WTC11 (cell line): Measurements from ENCODE around the gene NPAT. TPM values are rescaled to one million over a fixed set of nuclear protein-coding genes. Genes with fewer than 3 reads are reported as not detected.

ENCODE experiments used
- ATAC-seq: fragments of 200-7000 bp; cut with Tn5 transposase; 2 replicates; pipeline ENCODE4 v1.10.0; 2021; ENCODE audit warnings: mild to moderate bottlenecking, moderate library complexity
- CTCF ChIA-PET: fragments of 300-600 bp; sonication (Branson Sonifier 250); formaldehyde crosslinking; loops from one replicate; lab custom pipeline; 2021; ENCODE audit warnings: antibody characterized with exemption; lab: Charles Lee
- POLR2A ChIA-PET: fragments of 350-600 bp; sonication (Branson Sonifier 250); formaldehyde crosslinking; loops from one replicate; lab custom pipeline; 2021; ENCODE audit warnings: antibody characterized with exemption; lab: Charles Lee
- DNase-seq: peaks from one replicate; pipeline ENCODE4 v3.0.0; 2021; ENCODE audit warnings: low spot score
- H3K27ac Mint-ChIP-seq: 2 replicates; pipeline ENCODE4 v1.8.0; 2021; ENCODE audit warnings: mixed read lengths
- H3K27me3 Mint-ChIP-seq: 2 replicates; pipeline ENCODE4 v1.8.0; 2021; ENCODE audit warnings: low read depth, mild to moderate bottlenecking, moderate library complexity, mixed read lengths
- H3K36me3 Mint-ChIP-seq: 2 replicates; pipeline ENCODE4 v1.8.0; 2021; ENCODE audit warnings: mixed read lengths
- H3K4me1 Mint-ChIP-seq: 2 replicates; pipeline ENCODE4 v1.8.0; 2022; ENCODE audit warnings: mixed read lengths
- H3K4me3 Mint-ChIP-seq: 2 replicates; pipeline ENCODE4 v1.8.0; 2021; ENCODE audit warnings: mild to moderate bottlenecking, moderate library complexity, mixed read lengths
- H3K9me3 Mint-ChIP-seq: 2 replicates; pipeline ENCODE4 v1.8.0; 2021; ENCODE audit warnings: mixed read lengths
- AFF4 ChIP-seq: sonication (generic); formaldehyde crosslinking; IDR thresholded peaks from 2 replicates; pipeline ENCODE4 v1.8.1; 2023; ENCODE audit warnings: mild to moderate bottlenecking, missing genetic modification reagents, borderline replicate concordance
- ARID4B ChIP-seq: sonication (generic); formaldehyde crosslinking; IDR thresholded peaks from 2 replicates; pipeline ENCODE4 v1.8.0; 2023; ENCODE audit warnings: missing genetic modification reagents, mild to moderate bottlenecking, borderline replicate concordance
- ATF1 ChIP-seq: sonication (generic); formaldehyde crosslinking; IDR thresholded peaks from 2 replicates; pipeline ENCODE4 v1.8.1; 2023; ENCODE audit warnings: mild to moderate bottlenecking, moderate library complexity, missing genetic modification reagents
- CBFB ChIP-seq: sonication (generic); formaldehyde crosslinking; IDR thresholded peaks from 2 replicates; pipeline ENCODE4 v1.8.1; 2022; ENCODE audit warnings: mild to moderate bottlenecking, low read depth, missing genetic modification reagents
- CREB1 ChIP-seq: sonication (generic); formaldehyde crosslinking; IDR thresholded peaks from 2 replicates; pipeline ENCODE4 v1.8.0; 2023; ENCODE audit warnings: mild to moderate bottlenecking, missing genetic modification reagents
- GRHL2 ChIP-seq: fragments of 250-450 bp; sonication (Bioruptor Pico); IDR thresholded peaks from 2 replicates; pipeline ENCODE4 v1.8.0; 2022; ENCODE audit warnings: mild to moderate bottlenecking, moderate library complexity; ENCODE audit not compliant: insufficient replicate concordance, severe bottlenecking
- JAZF1 ChIP-seq: fragments of 250-450 bp; sonication (Bioruptor Pico); IDR thresholded peaks from 2 replicates; pipeline ENCODE4 v1.9.0; 2021; ENCODE audit warnings: moderate library complexity, mild to moderate bottlenecking, inconsistent platforms
- JUN ChIP-seq: sonication (generic); formaldehyde crosslinking; IDR thresholded peaks from 2 replicates; pipeline ENCODE4 v1.8.0; 2023; ENCODE audit warnings: mild to moderate bottlenecking, missing genetic modification reagents
- MLX ChIP-seq: sonication (generic); formaldehyde crosslinking; IDR thresholded peaks from 2 replicates; pipeline ENCODE4 v1.8.1; 2023; ENCODE audit warnings: mild to moderate bottlenecking, missing genetic modification reagents, moderate library complexity
- NFATC4 ChIP-seq: fragments of 250-450 bp; sonication (Bioruptor Pico); IDR thresholded peaks from 2 replicates; pipeline ENCODE4 v1.9.0; 2021; ENCODE audit warnings: mild to moderate bottlenecking
- NR1H2 ChIP-seq: sonication (generic); formaldehyde crosslinking; IDR thresholded peaks from 2 replicates; pipeline ENCODE4 v1.9.0; 2021; ENCODE audit warnings: mild to moderate bottlenecking, moderate library complexity, missing genetic modification reagents
- OVOL2 ChIP-seq: fragments of 250-450 bp; sonication (Bioruptor Pico); IDR thresholded peaks from 2 replicates; pipeline ENCODE4 v1.9.0; 2021; ENCODE audit warnings: mild to moderate bottlenecking, borderline replicate concordance
- PRRX2 ChIP-seq: fragments of 250-450 bp; sonication (Bioruptor Pico); IDR thresholded peaks from 2 replicates; pipeline ENCODE4 v1.8.0; 2021; ENCODE audit warnings: mild to moderate bottlenecking
- RORB ChIP-seq: fragments of 250-450 bp; sonication (Bioruptor Pico); IDR thresholded peaks from 2 replicates; pipeline ENCODE4 v1.9.0; 2021; ENCODE audit warnings: mild to moderate bottlenecking
- SMAD3 ChIP-seq: sonication (generic); formaldehyde crosslinking; IDR thresholded peaks from 2 replicates; pipeline ENCODE4 v1.8.0; 2022; ENCODE audit warnings: missing genetic modification reagents, mild to moderate bottlenecking, borderline replicate concordance
- SOX15 ChIP-seq: fragments of 250-450 bp; sonication (Bioruptor Pico); IDR thresholded peaks from 2 replicates; pipeline ENCODE4 v1.9.0; 2021; ENCODE audit warnings: mild to moderate bottlenecking
- TEAD1 ChIP-seq: sonication (generic); formaldehyde crosslinking; IDR thresholded peaks from 2 replicates; pipeline ENCODE4 v1.8.0; 2022; ENCODE audit warnings: mild to moderate bottlenecking, missing genetic modification reagents
- TEAD4 ChIP-seq: sonication (generic); formaldehyde crosslinking; IDR thresholded peaks from 2 replicates; pipeline ENCODE4 v1.8.0; 2022; ENCODE audit warnings: mild to moderate bottlenecking, missing genetic modification reagents
- ZBTB21 ChIP-seq: sonication (generic); formaldehyde crosslinking; IDR thresholded peaks from 2 replicates; pipeline ENCODE4 v1.8.1; 2023; ENCODE audit warnings: mild to moderate bottlenecking, missing genetic modification reagents, borderline replicate concordance
- ZNF121 ChIP-seq: sonication (generic); formaldehyde crosslinking; IDR thresholded peaks from 2 replicates; pipeline ENCODE4 v1.8.0; 2023; ENCODE audit warnings: missing genetic modification reagents
- ZNF263 ChIP-seq: sonication (generic); formaldehyde crosslinking; IDR thresholded peaks from 2 replicates; pipeline ENCODE4 v1.8.1; 2022; ENCODE audit warnings: low read depth, mild to moderate bottlenecking, moderate library complexity, missing genetic modification reagents
- ZNF416 ChIP-seq: fragments of 250-450 bp; sonication (Bioruptor Pico); IDR thresholded peaks from 2 replicates; pipeline ENCODE4 v1.9.0; 2021; ENCODE audit warnings: mild to moderate bottlenecking, inconsistent platforms
- ZNF671 ChIP-seq: fragments of 250-450 bp; sonication (Bioruptor Pico); IDR thresholded peaks from 2 replicates; pipeline ENCODE4 v1.8.0; 2021; ENCODE audit warnings: mild to moderate bottlenecking
- total RNA-seq: library from RNA; stranded (reverse); gene quantifications from 3 replicates; pipeline ENCODE4 v1.2.3, GENCODE V29; 2021
- TF ChIP-seq, protein P1 (sequence below): sonication (generic); formaldehyde crosslinking; IDR thresholded peaks from 2 replicates; pipeline ENCODE4 v1.8.0; 2022; ENCODE audit warnings: mild to moderate bottlenecking, missing genetic modification reagents
- TF ChIP-seq, protein P2 (sequence below): fragments of 200-600 bp; IDR thresholded peaks from 2 replicates; pipeline ENCODE4 v1.8.0; 2022; ENCODE audit warnings: antibody characterized with exemption
- TF ChIP-seq, protein P3 (sequence below): sonication (generic); formaldehyde crosslinking; IDR thresholded peaks from 2 replicates; pipeline ENCODE4 v1.8.1; 2022; ENCODE audit warnings: mild to moderate bottlenecking, missing genetic modification reagents, moderate library complexity, borderline replicate concordance

The NPAT gene
- total RNA-seq, 1 experiment from 2014 or later, result 17.2 TPM

DNA sequence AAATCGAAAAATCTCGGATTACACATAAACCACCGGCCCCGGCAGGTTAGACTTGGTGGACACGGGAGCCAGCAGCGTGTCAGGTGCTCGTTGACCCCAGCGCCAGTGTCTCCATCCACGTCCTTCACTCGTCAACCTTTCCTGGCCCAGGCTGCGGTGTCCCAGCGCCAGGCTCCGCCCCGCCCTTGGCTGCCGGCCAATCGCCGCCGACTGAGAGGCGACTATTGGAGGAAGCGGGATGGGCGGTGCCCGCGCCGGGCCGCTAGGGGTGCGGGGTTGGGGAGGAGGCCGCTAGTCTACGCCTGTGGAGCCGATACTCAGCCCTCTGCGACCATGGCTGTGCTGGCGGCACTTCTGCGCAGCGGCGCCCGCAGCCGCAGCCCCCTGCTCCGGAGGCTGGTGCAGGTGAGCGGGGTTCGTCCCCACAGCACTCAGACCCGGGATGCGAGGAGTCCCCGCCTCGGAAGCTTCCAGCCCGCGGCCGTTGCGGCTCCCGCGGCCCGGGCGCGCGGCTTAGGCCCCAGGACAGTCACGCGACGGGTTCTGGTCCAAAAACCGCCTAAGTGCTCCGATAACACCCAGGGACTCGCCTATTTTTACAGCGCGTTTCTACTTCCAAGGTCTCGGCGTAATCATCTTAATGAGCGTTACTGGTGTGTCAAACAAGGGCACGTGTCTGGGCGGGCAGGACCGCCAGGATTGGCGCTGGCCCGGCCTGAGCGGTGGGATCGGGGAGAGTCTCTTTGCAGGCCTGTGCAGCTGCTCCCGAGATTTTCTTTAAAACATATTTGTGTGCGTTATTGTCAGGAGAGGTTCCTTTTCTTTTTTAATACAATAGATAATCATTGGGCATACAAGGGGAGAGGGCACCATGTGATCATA lies 100.9 kb downstream of the NPAT start, which contains the start of gene ACAT1:
Gene ACAT1, plus strand, starts transcription at position 294 of the 882 bp plus-strand sequence. Its CDS starts 40 bp downstream, at position 334.
- H3K4me3 Mint-ChIP-seq, result peak within 1 kb of the TSS; percentile 91
- H3K9me3 Mint-ChIP-seq, result no peaks in the 10 kb centered on the region
- ChIA-PET POLR2A (interaction anchor here (1.2 kb wide), 1 partner anchor 9 kb away, joined by 3 read pairs; no protein-coding TSS in a partner anchor), CTCF (interaction anchor here (1.0 to 1.9 kb wide), 5 partner anchors 13 to 545 kb away, joined by 3 to 6 read pairs (median 4); partner anchors contain the start of gene CUL5)
- DNase-seq (peak; percentile 97), ATAC-seq (peak; percentile 98)
- peaks cover 16% of the 10 kb centered on the region for H3K27me3 Mint-ChIP-seq
- peaks cover 15% of the 10 kb centered on the region for H3K4me1 Mint-ChIP-seq
- H3K36me3 Mint-ChIP-seq, result no peaks in the 10 kb centered on the region
- H3K27ac Mint-ChIP-seq, result peak within 1 kb of the TSS; percentile 54; the same call in 1 of the 2 replicates
- TF ChIP-seq CBFB, result no peak
- no peak for TF ChIP-seq TEAD4 (CRISPR knock-in tag)
- TF ChIP-seq ZNF416 (CRISPR knock-in tag), result no peak
- TF ChIP-seq NR1H2 (CRISPR knock-in tag), result no peak
- TF ChIP-seq PRRX2 (CRISPR knock-in tag), result no peak
- no peak for TF ChIP-seq MLX (CRISPR knock-in tag)
- no peak for TF ChIP-seq ATF1
- no peak for TF ChIP-seq JAZF1 (CRISPR knock-in tag)
- TF ChIP-seq TEAD1 (CRISPR knock-in tag), result peak; percentile 46; the same call in 1 of the 2 replicates
- no peak for TF ChIP-seq RORB (CRISPR knock-in tag)
- no peak for TF ChIP-seq SMAD3 (CRISPR knock-in tag)
- 0 out of 2 replicates have a peak, but pooled peaks have one; percentile 17 for TF ChIP-seq CREB1
- TF ChIP-seq ZNF121 (CRISPR knock-in tag), result peak; percentile 100
- no peak for TF ChIP-seq ZBTB21 (CRISPR knock-in tag)
- peak; percentile 68 for TF ChIP-seq ARID4B
- no peak for TF ChIP-seq SOX15 (CRISPR knock-in tag)
- no peak for TF ChIP-seq GRHL2 (CRISPR knock-in tag)
- TF ChIP-seq OVOL2 (CRISPR knock-in tag), result no peak
- TF ChIP-seq, protein P1, sequence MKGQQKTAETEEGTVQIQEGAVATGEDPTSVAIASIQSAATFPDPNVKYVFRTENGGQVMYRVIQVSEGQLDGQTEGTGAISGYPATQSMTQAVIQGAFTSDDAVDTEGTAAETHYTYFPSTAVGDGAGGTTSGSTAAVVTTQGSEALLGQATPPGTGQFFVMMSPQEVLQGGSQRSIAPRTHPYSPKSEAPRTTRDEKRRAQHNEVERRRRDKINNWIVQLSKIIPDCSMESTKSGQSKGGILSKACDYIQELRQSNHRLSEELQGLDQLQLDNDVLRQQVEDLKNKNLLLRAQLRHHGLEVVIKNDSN, result peak; percentile 65
- no peak for TF ChIP-seq ZNF671 (CRISPR knock-in tag)
- no peak for TF ChIP-seq NFATC4
- TF ChIP-seq JUN (CRISPR knock-in tag), result no peak
- TF ChIP-seq AFF4 (CRISPR knock-in tag), result no peak
- TF ChIP-seq, protein P2, sequence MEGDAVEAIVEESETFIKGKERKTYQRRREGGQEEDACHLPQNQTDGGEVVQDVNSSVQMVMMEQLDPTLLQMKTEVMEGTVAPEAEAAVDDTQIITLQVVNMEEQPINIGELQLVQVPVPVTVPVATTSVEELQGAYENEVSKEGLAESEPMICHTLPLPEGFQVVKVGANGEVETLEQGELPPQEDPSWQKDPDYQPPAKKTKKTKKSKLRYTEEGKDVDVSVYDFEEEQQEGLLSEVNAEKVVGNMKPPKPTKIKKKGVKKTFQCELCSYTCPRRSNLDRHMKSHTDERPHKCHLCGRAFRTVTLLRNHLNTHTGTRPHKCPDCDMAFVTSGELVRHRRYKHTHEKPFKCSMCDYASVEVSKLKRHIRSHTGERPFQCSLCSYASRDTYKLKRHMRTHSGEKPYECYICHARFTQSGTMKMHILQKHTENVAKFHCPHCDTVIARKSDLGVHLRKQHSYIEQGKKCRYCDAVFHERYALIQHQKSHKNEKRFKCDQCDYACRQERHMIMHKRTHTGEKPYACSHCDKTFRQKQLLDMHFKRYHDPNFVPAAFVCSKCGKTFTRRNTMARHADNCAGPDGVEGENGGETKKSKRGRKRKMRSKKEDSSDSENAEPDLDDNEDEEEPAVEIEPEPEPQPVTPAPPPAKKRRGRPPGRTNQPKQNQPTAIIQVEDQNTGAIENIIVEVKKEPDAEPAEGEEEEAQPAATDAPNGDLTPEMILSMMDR, result no peak
- TF ChIP-seq ZNF263, result no peak
- TF ChIP-seq, protein P3, sequence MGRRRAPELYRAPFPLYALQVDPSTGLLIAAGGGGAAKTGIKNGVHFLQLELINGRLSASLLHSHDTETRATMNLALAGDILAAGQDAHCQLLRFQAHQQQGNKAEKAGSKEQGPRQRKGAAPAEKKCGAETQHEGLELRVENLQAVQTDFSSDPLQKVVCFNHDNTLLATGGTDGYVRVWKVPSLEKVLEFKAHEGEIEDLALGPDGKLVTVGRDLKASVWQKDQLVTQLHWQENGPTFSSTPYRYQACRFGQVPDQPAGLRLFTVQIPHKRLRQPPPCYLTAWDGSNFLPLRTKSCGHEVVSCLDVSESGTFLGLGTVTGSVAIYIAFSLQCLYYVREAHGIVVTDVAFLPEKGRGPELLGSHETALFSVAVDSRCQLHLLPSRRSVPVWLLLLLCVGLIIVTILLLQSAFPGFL (CRISPR knock-in tag), result no peak
